ENCODE measurements around the gene GPX2.

GPX2 gene

GRCh38 chr14:64970776-64971477 is 28.4 kb upstream of the GPX2 start:
- H2AFZ ChIP-seq (ENCODE audit: low read length): no peak overlapping the region
- peaks cover 11% of the 10 kb centered on the region for H3K4me1 ChIP-seq (ENCODE audit: insufficient read depth, low read length, severe bottlenecking)
- no peak overlapping the region for H3K9ac ChIP-seq (ENCODE audit: low read length)
- H3K4me3 ChIP-seq (ENCODE audit: low read depth, low read length, poor library complexity, severe bottlenecking): no peak overlapping the region
- H3K36me3 ChIP-seq (ENCODE audit: insufficient read depth, low read length): no peaks in the 10 kb centered on the region
- no peak overlapping the region for H3K27ac ChIP-seq (ENCODE audit: low read depth, low read length, poor library complexity, severe bottlenecking)
- no peaks in the 10 kb centered on the region for H3K9me2 ChIP-seq (ENCODE audit: low read depth, low read length)
- TF ChIP-seq EZH2 (IDR thresholded peaks at IDR 0.05; ENCODE audit: borderline replicate concordance, low read length): no peak
- no peak for TF ChIP-seq CTCF (IDR thresholded peaks at IDR 0.05; ENCODE audit: low read length)
- no peaks in the 10 kb centered on the region for H3K79me2 ChIP-seq (ENCODE audit: insufficient read depth, low read length)
- H4K20me1 ChIP-seq (ENCODE audit: insufficient read depth, low read length): no peaks in the 10 kb centered on the region
- no peaks in the 10 kb centered on the region for H3K9me3 ChIP-seq (ENCODE audit: low read length)
- H3F3A ChIP-seq (ENCODE audit: insufficient read depth, low read length): no peaks in the 10 kb centered on the region
- no peak overlapping the region for H3K4me2 ChIP-seq (ENCODE audit: low read length)
- peaks cover 6% of the 10 kb centered on the region; the same call in 1 of the 2 replicates for H3K27me3 ChIP-seq (ENCODE audit: insufficient read depth, low read length)

- H3K27ac ChIP-seq (ENCODE audit: low read depth, low read length, poor library complexity, severe bottlenecking): no peak overlapping the region
- H3F3A ChIP-seq (ENCODE audit: insufficient read depth, low read length): no peaks in the 10 kb centered on the region
- no peaks in the 10 kb centered on the region for H3K9me3 ChIP-seq (ENCODE audit: low read length)
- H4K20me1 ChIP-seq (ENCODE audit: insufficient read depth, low read length): no peaks in the 10 kb centered on the region
- no peaks in the 10 kb centered on the region for H3K79me2 ChIP-seq (ENCODE audit: insufficient read depth, low read length)
- H3K27me3 ChIP-seq (ENCODE audit: insufficient read depth, low read length): peaks cover 6% of the 10 kb centered on the region; the same call in 1 of the 2 replicates
- H3K9ac ChIP-seq (ENCODE audit: low read length): no peak overlapping the region
- no peak overlapping the region for H3K4me2 ChIP-seq (ENCODE audit: low read length)
- no peaks in the 10 kb centered on the region for H3K9me2 ChIP-seq (ENCODE audit: low read depth, low read length)
- no peaks in the 10 kb centered on the region for H3K36me3 ChIP-seq (ENCODE audit: insufficient read depth, low read length)
- H2AFZ ChIP-seq (ENCODE audit: low read length): no peak overlapping the region
- H3K4me1 ChIP-seq (ENCODE audit: insufficient read depth, low read length, severe bottlenecking): peaks cover 11% of the 10 kb centered on the region
- TF ChIP-seq EZH2 (IDR thresholded peaks at IDR 0.05; ENCODE audit: borderline replicate concordance, low read length): no peak
- TF ChIP-seq CTCF (IDR thresholded peaks at IDR 0.05; ENCODE audit: low read length): no peak
- no peak overlapping the region for H3K4me3 ChIP-seq (ENCODE audit: low read depth, low read length, poor library complexity, severe bottlenecking)
Measured at GRCh38 chr14:64970041-64970440, 27.5 kb upstream of the GPX2 start.

GRCh38 chr14:64968651-64969050 is 26.1 kb upstream of the GPX2 start:
- Histone ChIP-seq H3F3A (ENCODE audit: insufficient read depth, low read length) (no peaks in the 10 kb centered on the region), H3K9ac (ENCODE audit: low read length) (no peak overlapping the region), H3K27ac (ENCODE audit: low read depth, low read length, poor library complexity, severe bottlenecking) (no peak overlapping the region)

More at GRCh38 chr14:64968651-64969050, 26.1 kb upstream of the GPX2 start:
- TF ChIP-seq CTCF (IDR thresholded peaks at IDR 0.05; ENCODE audit: low read length): no peak
- no peak for TF ChIP-seq EZH2 (IDR thresholded peaks at IDR 0.05; ENCODE audit: borderline replicate concordance, low read length)
- Histone ChIP-seq H2AFZ (ENCODE audit: low read length) (no peak overlapping the region), H3K79me2 (ENCODE audit: insufficient read depth, low read length) (no peaks in the 10 kb centered on the region), H3K9me2 (ENCODE audit: low read depth, low read length) (no peaks in the 10 kb centered on the region), H3K4me2 (ENCODE audit: low read length) (no peak overlapping the region), H3K27me3 (ENCODE audit: insufficient read depth, low read length) (peaks cover 6% of the 10 kb centered on the region; the same call in 1 of the 2 replicates), H3K4me3 (ENCODE audit: low read depth, low read length, poor library complexity, severe bottlenecking) (no peak overlapping the region), H3K4me1 (ENCODE audit: insufficient read depth, low read length, severe bottlenecking) (peaks cover 11% of the 10 kb centered on the region), H3K9me3 (ENCODE audit: low read length) (no peaks in the 10 kb centered on the region), H4K20me1 (ENCODE audit: insufficient read depth, low read length) (no peaks in the 10 kb centered on the region), H3K36me3 (ENCODE audit: insufficient read depth, low read length) (no peaks in the 10 kb centered on the region)

Data from OCI-LY1 (cell line).